Astrocyte (in vitro differentiated cells and primary cell): ENCODE results near the gene TMEM33.

Source experiments
- EZH2 ChIP-seq: IDR thresholded peaks from 2 replicates; pipeline ENCODE4 v1.6.1; 2012; ENCODE audit warnings: mild to moderate bottlenecking, low read length, inconsistent platforms; ENCODE audit not compliant: insufficient read depth
- TF ChIP-seq, protein P1 (sequence below): IDR thresholded peaks from 2 replicates; pipeline ENCODE4 v1.5.1; 2011; ENCODE audit warnings: low read depth, mild to moderate bottlenecking, inconsistent platforms, low read length, moderate library complexity; ENCODE audit not compliant: insufficient read depth

DNA sequence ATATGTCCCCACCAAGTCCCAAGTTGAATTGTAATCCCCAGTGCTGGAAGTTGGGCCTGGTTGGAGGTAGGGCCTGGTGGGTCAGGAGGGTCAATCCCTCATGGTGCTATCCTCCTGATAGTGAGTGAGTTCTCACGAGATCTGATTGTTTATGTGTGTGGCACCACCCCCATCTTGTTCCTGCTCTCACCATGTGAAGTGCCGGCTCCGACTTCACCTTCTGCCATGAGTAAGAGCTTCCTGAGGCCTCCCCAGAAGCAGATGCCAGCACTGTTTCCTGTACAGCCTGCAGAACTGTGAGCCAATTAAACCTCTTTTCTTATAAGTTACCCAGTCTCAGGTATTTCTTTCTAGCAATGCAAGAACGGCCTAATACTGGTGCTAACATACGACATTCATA is 22.7 kb upstream of the TMEM33 start:
- TF ChIP-seq EZH2 = no peak
- TF ChIP-seq, protein P1, sequence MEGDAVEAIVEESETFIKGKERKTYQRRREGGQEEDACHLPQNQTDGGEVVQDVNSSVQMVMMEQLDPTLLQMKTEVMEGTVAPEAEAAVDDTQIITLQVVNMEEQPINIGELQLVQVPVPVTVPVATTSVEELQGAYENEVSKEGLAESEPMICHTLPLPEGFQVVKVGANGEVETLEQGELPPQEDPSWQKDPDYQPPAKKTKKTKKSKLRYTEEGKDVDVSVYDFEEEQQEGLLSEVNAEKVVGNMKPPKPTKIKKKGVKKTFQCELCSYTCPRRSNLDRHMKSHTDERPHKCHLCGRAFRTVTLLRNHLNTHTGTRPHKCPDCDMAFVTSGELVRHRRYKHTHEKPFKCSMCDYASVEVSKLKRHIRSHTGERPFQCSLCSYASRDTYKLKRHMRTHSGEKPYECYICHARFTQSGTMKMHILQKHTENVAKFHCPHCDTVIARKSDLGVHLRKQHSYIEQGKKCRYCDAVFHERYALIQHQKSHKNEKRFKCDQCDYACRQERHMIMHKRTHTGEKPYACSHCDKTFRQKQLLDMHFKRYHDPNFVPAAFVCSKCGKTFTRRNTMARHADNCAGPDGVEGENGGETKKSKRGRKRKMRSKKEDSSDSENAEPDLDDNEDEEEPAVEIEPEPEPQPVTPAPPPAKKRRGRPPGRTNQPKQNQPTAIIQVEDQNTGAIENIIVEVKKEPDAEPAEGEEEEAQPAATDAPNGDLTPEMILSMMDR = no peak
